Vagina (tissue), 2 donors: ENCODE measurements around the gene TMEM242. TPM values are rescaled to one million over a fixed set of nuclear protein-coding genes. Genes with fewer than 3 reads are reported as not detected.
"Not testable (repeated sequence)": the region's sequence is repeated elsewhere in the genome, so short reads cannot be mapped to it uniquely, and the experiment has no call there.

Experiments used
- DNase-seq, 2 donors: peaks; one replicate each; pipeline ENCODE4 v3.0.0-alpha.2; 2017; ENCODE audit errors: extremely low spot score in 2 of 2
- H3K27ac ChIP-seq: fragments of 200-600 bp; sonication (generic); one replicate; pipeline ENCODE4 v1.5.1; 2019
- H3K27me3 ChIP-seq: fragments of 200-600 bp; sonication (generic); one replicate; pipeline ENCODE4 v1.5.1; 2019
- H3K36me3 ChIP-seq, 2 donors: fragments of 200-600 bp; sonication (generic); one replicate each; pipeline ENCODE4 v1.5.1; 2017 to 2019
- H3K4me1 ChIP-seq: fragments of 200-600 bp; sonication (generic); one replicate; pipeline ENCODE4 v1.5.1; 2019
- H3K4me3 ChIP-seq, 2 donors: fragments of 200-600 bp; sonication (generic); 1 replicate in 1 of 2; 2 replicates in 1 of 2; pipeline ENCODE4 v1.5.1; 2016 to 2019
- H3K9me3 ChIP-seq: fragments of 200-600 bp; sonication (generic); one replicate; pipeline ENCODE4 v1.5.1; 2019
- POLR2A ChIP-seq, 2 donors: fragments of 450-650 bp; IDR thresholded peaks; one replicate each; pipeline ENCODE4 v1.6.1; 2017; ENCODE audit warnings: antibody characterized with exemption in 2 of 2, mild to moderate bottlenecking in 2 of 2, moderate library complexity in 2 of 2
- POLR2AphosphoS5 ChIP-seq, 2 donors: sonication (generic); formaldehyde crosslinking; IDR thresholded peaks; one replicate each; pipeline ENCODE4 v1.9.0; 2017; ENCODE audit warnings: antibody characterized with exemption in 2 of 2, mild to moderate bottlenecking in 2 of 2, low read depth in 1 of 2; ENCODE audit not compliant: insufficient read depth in 1 of 2
- intact Hi-C: fragments of 100-400 bp; cut with DNase I; formaldehyde crosslinking; loops from one replicate; pipeline ENCODE4 v1.15.1; 2023
- total RNA-seq: library from RNA; depleted of rRNA; stranded (reverse); fragments of >200 nt; gene quantifications from one replicate; pipeline ENCODE4 v1.2.3, GENCODE V29; 2016
- TF ChIP-seq, protein P1 (sequence below), 3 experiments: fragments of 450-650 bp in 2 of 3; fragments of 200-600 bp in 1 of 3; sonication (generic) in 1 of 3; IDR thresholded peaks; one replicate each; pipeline ENCODE4 v1.5.1; 2017 to 2019; ENCODE audit warnings: antibody characterized with exemption in 3 of 3, mild to moderate bottlenecking in 2 of 3, moderate library complexity in 2 of 3

TMEM242 gene
- total RNA-seq, 1 donor from 2014 or later = 6.1 TPM

DNA sequence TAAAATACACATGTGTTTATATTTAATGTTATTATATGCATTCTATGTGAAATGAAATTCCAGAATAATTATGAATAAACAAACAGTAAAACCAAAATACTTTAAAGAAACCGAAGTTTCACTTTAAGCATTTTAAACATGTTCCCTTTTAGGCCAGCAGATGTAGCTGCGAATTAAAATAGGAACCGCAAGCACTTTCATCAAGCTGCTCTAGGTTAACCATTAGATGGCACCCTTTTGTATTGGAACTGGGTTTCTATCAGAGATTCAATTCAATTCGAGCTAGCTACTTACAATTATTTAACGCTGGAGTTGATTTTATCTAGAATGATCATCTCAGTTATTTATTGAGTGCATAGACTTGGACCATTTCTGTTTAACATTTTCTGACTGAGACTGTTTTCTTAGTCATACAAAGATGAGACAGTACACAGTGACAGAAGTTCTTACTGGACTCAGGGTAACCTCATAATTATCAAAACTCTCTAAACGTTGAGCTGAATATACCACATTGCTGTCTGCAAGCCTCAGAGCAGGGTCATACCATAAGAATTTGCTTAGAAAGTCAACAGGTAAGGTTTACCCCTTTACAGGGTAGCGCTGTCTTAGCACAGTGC, 8.5 kb downstream of the TMEM242 start:
- intact Hi-C loops = loop anchor here (5.0 kb wide), 2 partner anchors 67 to 282 kb away; partner anchors contain the start of gene ZDHHC14
- H3K4me1 ChIP-seq = peaks cover 13% of the 10 kb centered on the region
- H3K27me3 ChIP-seq = no peaks in the 10 kb centered on the region
- H3K36me3 ChIP-seq = peaks cover 0 to 8% of the 10 kb centered on the region in 2 donors
- H3K4me3 ChIP-seq = no peak overlapping the region
- no peak overlapping the region for H3K27ac ChIP-seq
- TF ChIP-seq POLR2A (IDR thresholded peaks at IDR 0.05) = no peak
- TF ChIP-seq, protein P1, sequence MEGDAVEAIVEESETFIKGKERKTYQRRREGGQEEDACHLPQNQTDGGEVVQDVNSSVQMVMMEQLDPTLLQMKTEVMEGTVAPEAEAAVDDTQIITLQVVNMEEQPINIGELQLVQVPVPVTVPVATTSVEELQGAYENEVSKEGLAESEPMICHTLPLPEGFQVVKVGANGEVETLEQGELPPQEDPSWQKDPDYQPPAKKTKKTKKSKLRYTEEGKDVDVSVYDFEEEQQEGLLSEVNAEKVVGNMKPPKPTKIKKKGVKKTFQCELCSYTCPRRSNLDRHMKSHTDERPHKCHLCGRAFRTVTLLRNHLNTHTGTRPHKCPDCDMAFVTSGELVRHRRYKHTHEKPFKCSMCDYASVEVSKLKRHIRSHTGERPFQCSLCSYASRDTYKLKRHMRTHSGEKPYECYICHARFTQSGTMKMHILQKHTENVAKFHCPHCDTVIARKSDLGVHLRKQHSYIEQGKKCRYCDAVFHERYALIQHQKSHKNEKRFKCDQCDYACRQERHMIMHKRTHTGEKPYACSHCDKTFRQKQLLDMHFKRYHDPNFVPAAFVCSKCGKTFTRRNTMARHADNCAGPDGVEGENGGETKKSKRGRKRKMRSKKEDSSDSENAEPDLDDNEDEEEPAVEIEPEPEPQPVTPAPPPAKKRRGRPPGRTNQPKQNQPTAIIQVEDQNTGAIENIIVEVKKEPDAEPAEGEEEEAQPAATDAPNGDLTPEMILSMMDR (IDR thresholded peaks at IDR 0.05) = peak; percentile 81 to 87 (median 83)
- peak in 1 of 2 donors; percentile 69 for TF ChIP-seq POLR2AphosphoS5 (IDR thresholded peaks at IDR 0.05; ENCODE audit: insufficient read depth in 1 of 2, low read depth in 1 of 2)
- DNase-seq = no peak
- H3K9me3 ChIP-seq = no peaks in the 10 kb centered on the region

DNA sequence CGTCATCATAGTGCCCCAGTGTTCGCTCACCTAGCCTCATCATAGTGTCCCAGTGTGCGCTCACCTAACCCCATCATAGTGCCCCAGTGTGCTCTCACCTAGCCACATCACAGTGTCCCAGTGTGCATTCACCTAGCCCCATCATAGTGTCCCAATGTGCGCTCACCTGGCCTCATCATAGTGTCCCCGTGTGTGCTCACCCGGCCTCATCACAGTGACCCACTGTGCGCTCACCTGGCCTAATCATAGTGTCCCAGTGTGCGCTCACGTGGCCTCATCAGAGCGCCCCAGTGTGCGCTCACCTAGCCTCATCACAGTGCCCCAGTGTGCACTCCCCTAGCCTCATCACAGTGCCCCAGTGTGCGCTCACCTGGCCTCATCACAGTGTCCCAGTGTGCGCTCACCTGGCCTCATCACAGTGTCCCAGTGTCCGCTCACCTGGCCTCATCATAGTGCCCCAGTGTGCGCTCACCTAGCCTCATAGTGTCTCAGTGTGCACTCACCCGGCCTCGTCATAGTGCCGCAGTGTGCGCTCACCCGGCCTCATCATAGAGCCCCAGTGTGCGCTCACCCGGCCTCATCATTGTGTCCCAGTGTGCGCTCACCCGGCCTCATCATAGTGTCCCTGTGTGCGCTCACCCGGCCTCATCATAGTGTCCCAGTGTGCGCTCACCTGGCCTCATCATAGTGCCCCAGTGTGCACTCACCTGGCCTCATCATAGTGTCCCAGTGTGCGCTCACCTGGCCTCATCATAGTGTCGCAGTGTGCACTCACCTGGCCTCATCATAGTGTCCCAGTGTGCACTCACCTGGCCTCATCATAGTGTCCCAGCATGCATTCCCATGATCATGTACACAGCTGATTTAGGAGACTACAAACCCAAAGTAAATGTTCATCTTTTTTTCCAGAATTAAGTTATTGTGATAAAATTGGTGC, 9.5 kb downstream of the TMEM242 start:
- DNase-seq = no peak
- no peak for TF ChIP-seq POLR2A (IDR thresholded peaks at IDR 0.05)
- TF ChIP-seq, protein P1 (IDR thresholded peaks at IDR 0.05) = no peak
- TF ChIP-seq POLR2AphosphoS5 (IDR thresholded peaks at IDR 0.05; ENCODE audit: insufficient read depth in 1 of 2, low read depth in 1 of 2) = no peak
- H3K9me3 ChIP-seq = no peaks in the 10 kb centered on the region

DNA sequence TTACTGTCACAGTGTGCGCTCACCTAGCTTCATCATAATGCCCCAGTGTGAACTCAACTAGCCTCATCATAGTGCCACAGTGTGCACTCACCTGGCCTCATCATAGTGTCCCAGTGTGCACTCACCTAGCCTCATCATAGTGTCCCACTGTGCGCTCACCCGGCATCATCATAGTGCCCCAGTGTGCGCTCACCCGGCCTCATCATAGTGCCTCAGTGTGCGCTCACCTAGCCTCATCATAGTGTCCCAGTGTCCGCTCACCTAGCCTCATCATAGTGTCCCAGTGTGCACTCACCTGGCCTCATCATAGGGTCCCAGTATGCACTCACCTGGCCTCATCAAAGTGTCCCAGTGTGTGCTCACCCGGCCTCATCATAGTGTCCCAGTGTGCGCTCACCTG, 10.6 kb downstream of the TMEM242 start:
- H3K27ac ChIP-seq = no peak overlapping the region
- peaks cover 13% of the 10 kb centered on the region for H3K4me1 ChIP-seq
- no peak for DNase-seq
- H3K27me3 ChIP-seq = no peaks in the 10 kb centered on the region
- no peak overlapping the region for H3K4me3 ChIP-seq
- H3K36me3 ChIP-seq = peaks cover 0 to 8% of the 10 kb centered on the region in 2 donors
- no peaks in the 10 kb centered on the region for H3K9me3 ChIP-seq
- intact Hi-C loops = no loop called here
- TF ChIP-seq POLR2AphosphoS5 (IDR thresholded peaks at IDR 0.05; ENCODE audit: insufficient read depth in 1 of 2, low read depth in 1 of 2) = no peak
- no peak for TF ChIP-seq POLR2A (IDR thresholded peaks at IDR 0.05)
- TF ChIP-seq, protein P1 (IDR thresholded peaks at IDR 0.05) = no peak

More for the DNA sequence above, 9.5 kb downstream of the TMEM242 start:
- intact Hi-C loops = no loop called here
- Histone ChIP-seq H3K36me3 (peaks cover 0 to 8% of the 10 kb centered on the region in 2 donors), H3K27me3 (no peaks in the 10 kb centered on the region), H3K4me3 (no peak overlapping the region), H3K4me1 (peaks cover 13% of the 10 kb centered on the region), H3K27ac (no peak overlapping the region)

DNA sequence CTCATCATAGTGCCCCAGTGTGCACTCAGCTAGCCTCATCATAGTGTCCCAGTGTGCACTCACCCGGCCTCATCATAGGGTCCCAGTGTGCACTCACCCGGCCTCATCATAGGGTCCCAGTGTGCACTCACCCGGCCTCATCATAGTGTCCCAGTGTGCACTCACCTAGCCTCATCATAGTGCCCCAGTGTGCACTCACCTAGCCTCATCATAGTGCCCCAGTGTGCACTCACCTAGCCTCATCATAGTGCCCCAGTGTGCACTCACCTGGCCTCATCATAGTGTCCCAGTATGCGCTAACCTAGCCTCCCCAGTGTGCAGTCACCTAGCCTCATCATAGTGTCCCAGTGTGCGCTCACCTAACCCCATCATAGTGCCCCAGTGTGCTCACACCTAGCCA, 12.6 kb downstream of the TMEM242 start:
- intact Hi-C loops, DNase-seq: not testable (repeated sequence)

DNA sequence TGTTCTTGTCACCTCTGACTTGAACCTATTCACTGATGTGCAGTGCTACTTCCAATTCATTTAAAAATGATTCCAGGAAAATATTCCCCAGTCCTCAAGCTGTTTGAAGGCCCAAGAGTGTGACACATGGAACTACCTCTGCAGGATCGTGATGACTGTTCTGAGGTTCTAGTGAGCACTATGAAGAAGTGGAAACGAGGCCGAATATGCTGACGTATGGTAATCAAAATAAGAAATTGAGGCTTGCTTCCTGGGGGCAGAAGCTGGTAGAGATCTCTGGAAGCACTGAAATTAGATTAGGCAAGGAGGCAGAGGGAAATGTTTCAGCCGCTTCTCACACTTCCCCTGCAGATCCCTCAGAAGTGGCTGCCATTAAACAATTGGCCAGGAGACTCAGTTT, 15.7 kb downstream of the TMEM242 start:
- Histone ChIP-seq H3K4me1 (peaks cover 22% of the 10 kb centered on the region), H3K4me3 (no peak overlapping the region), H3K27ac (no peak overlapping the region), H3K9me3 (no peaks in the 10 kb centered on the region), H3K27me3 (no peaks in the 10 kb centered on the region), H3K36me3 (no peaks in the 10 kb centered on the region)
- intact Hi-C loops = loop anchor here (5.0 kb wide), 1 partner anchor 1330 kb away; no protein-coding TSS in a partner anchor
- no peak for TF ChIP-seq POLR2A (IDR thresholded peaks at IDR 0.05)
- no peak for TF ChIP-seq POLR2AphosphoS5 (IDR thresholded peaks at IDR 0.05; ENCODE audit: insufficient read depth in 1 of 2, low read depth in 1 of 2)
- TF ChIP-seq, protein P1 (IDR thresholded peaks at IDR 0.05) = no peak
- no peak for DNase-seq

More for the DNA sequence above, 12.6 kb downstream of the TMEM242 start:
- not testable (repeated sequence) for H3K27me3 ChIP-seq, H3K4me1 ChIP-seq, H3K27ac ChIP-seq, H3K9me3 ChIP-seq, H3K4me3 ChIP-seq, H3K36me3 ChIP-seq
